ENCODE measurements around the gene EDA.

Gene EDA

GRCh38 chrX:69615779-69616456 is at the start of gene EDA:
EDA (plus strand) TSS chrX:69616113.
- no peak for FAIRE-seq

GRCh38 chrX:69568828-69569227 is 47.1 kb upstream of the EDA start:
- DNase-seq (ENCODE audit: low spot score) (no peak), FAIRE-seq (no peak)

More at GRCh38 chrX:69615779-69616456, at the start of gene EDA:
- no peak for DNase-seq (ENCODE audit: low spot score)

- FAIRE-seq (no peak), DNase-seq (ENCODE audit: low spot score) (no peak)
Measured at GRCh38 chrX:69597399-69597798, 18.5 kb upstream of the EDA start.

- FAIRE-seq (no peak), DNase-seq (ENCODE audit: low spot score) (no peak)
Measured at GRCh38 chrX:69600182-69600581, 15.7 kb upstream of the EDA start.

GRCh38 chrX:69603566-69604194 is 12.2 kb upstream of the EDA start:
- FAIRE-seq (no peak), DNase-seq (ENCODE audit: low spot score) (no peak)

GRCh38 chrX:69605521-69605920 is 10.4 kb upstream of the EDA start:
- FAIRE-seq (no peak), DNase-seq (ENCODE audit: low spot score) (no peak)

- FAIRE-seq, result no peak
- DNase-seq (ENCODE audit: low spot score), result no peak
Measured at GRCh38 chrX:69607616-69608015, 8.3 kb upstream of the EDA start.

DNA sequence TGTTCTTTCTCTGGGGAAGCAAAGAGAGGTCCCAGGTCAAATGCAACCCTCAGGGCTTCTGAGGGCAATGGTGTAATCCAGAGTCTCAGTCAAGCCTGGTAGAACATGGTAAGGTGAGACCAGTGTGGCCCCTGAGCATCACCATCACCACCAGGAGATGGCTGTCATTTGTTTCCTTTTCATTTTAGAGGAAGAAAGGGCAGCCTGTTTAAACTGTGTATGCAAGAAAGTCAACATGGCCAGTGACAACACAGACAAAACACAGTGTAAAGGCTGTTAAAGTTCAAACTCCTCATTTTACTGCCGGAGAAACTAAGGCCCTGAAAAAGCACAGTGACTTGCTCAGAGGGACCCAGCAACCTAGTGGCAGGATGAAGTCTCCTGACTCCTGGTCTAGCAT is 2.0 kb upstream of the EDA start:
- DNase-seq (ENCODE audit: low spot score), result no peak
- FAIRE-seq, result no peak

- FAIRE-seq (no peak), DNase-seq (ENCODE audit: low spot score) (no peak)
Measured at GRCh38 chrX:69614886-69615285, 1.0 kb upstream of the EDA start.

DNA sequence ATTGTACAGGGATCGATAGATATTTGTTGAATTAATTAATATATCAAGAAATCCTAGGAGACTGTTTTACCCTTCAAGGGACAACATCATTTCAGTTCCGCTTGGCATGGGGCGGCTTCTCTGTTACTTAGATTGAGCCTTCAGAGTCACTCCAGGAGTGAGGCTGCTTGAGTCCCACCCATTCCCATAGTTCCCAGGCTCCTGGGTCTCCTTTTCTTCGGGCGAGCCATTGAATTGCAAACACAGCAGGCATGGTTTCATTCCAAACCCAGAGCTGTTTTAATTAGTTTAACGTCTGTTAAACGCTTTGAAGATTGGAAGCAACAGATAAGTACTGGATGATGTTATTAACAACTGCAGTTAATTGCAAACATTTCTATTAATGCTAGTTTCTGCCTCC is 571 bp upstream of the EDA start:
- FAIRE-seq (no peak), DNase-seq (ENCODE audit: low spot score) (no peak)

- DNase-seq (ENCODE audit: low spot score), result no peak
- FAIRE-seq, result no peak
Measured at GRCh38 chrX:69616457-69617203, 717 bp downstream of the EDA start.

- peak; percentile 44 for FAIRE-seq
- DNase-seq (ENCODE audit: low spot score), result no peak
Measured at GRCh38 chrX:69618803-69619202, 2.9 kb downstream of the EDA start.

DNA sequence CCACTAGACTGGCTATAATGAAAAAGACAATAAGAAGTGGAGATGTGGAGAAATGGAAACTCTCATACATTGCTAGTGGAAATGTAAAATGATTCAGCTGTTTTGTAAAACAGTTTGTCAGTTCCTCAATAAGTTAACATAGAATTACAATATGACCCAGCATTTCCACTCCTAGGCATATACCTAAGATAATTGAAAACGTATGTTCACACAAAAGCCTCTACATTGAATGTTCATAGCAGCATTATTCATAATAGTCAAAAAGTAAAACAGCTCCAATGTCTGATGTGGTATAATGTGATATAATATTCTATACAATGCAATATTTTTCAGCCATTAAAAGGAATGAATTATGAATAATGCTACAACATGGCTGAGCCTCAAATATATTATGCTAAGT is 10.2 kb downstream of the EDA start:
- no peak for FAIRE-seq
- no peak for DNase-seq (ENCODE audit: low spot score)

GRCh38 chrX:69627744-69628143 is 11.8 kb downstream of the EDA start:
- DNase-seq (ENCODE audit: low spot score), result no peak
- FAIRE-seq, result no peak

- FAIRE-seq (no peak), DNase-seq (ENCODE audit: low spot score) (no peak)
Measured at GRCh38 chrX:69630147-69630546, 14.2 kb downstream of the EDA start.

DNA sequence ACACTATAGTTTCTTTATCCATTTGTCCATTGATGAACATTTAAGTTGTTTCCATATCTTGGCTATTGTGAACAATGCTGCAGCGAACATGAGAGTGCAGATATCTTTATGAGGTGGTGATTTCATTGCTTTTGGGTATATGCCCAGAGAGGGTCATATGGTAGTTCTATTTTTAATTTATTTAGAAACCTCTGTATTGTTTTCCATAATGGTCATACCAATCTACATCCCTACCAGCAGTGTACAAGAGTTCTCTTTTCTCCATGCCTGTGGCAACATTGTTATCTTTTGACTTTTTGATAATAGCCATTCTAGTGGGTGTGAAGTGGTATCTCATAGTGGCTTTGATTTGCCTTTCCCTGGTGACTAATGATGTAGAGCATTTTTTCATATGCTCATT is 48.8 kb downstream of the EDA start:
- FAIRE-seq (no peak), DNase-seq (ENCODE audit: low spot score) (no peak)

- DNase-seq (ENCODE audit: low spot score) (no peak), FAIRE-seq (no peak)
Measured at GRCh38 chrX:69670001-69670555, 54.2 kb downstream of the EDA start.

DNA sequence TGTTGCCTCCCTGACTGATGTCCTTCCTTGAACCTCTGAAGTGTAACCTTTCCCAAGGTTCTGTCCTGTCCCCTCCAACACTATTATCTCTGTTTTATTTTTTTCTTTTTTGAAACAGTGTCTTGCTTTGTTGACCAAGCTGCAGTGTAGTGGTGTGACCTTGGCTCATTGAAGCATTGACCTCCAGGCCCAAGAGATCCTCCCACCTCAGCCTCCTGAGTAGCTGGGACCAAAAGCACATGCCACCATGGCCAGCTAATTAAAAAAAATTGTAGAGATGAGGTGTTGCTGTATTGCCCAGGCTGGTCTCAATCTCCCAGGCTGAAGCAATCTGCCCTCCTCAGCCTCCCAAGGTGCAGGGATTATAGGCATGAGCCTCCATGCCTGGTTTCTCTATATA is 59.0 kb downstream of the EDA start:
- no peak for FAIRE-seq
- no peak for DNase-seq (ENCODE audit: low spot score)

DNA sequence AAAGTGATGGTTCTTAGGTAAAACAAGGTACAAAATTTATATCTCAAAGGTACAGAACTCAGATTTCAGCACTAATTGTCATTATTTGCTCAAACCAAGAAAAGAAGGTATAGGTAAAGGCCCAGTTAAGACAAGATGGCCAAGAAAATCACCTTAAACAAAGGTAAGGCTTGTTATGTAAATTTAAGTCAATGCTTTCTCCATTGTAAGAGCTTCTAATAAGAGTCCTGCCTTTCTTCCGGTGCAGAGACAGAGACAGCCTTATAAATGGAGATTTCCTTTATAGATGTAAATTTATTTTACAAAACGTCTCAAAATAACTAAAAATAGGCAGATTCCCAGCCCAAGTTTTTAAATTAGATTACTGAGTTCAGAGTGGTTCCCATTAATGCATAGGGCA is 89.9 kb downstream of the EDA start:
- FAIRE-seq, result no peak
- DNase-seq (ENCODE audit: low spot score), result no peak

GRCh38 chrX:69718102-69718501 is 102.2 kb downstream of the EDA start:
- FAIRE-seq, result no peak
- DNase-seq (ENCODE audit: low spot score), result no peak

DNA sequence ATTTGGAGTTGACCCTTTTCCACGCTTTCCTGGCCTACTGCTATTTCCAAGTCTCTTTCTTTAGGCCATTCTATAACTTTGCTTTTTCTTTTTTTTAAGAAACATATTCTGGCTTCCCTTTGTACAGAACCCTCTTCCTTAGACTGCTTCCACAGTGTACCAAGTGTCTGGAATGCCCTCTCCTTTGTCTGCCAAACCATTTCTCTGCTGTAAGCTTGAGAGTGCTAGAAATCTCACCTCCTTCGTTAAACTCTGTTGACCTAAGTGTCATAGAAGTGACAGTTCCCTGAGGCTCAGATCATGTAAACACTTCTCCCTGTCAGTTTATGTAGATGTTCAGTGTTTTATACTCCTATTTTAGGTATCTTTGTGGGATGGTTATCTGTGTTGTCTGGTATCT is 108.4 kb downstream of the EDA start:
- DNase-seq (ENCODE audit: low spot score) (no peak), FAIRE-seq (no peak)

- no peak for FAIRE-seq
- no peak for DNase-seq (ENCODE audit: low spot score)
Measured at GRCh38 chrX:69740317-69740716, 124.4 kb downstream of the EDA start.

Data from RCC 7860 (cell line).